ENCODE results near the gene EYA3. TPM values are rescaled to one million over a fixed set of nuclear protein-coding genes. Genes with fewer than 3 reads are reported as not detected.

Gene EYA3
- total RNA-seq, 4 donors from 2014 or later = 8.4 to 14.5 (median 9.6) TPM

GRCh38 chr1:27934818-27935549 is 153.4 kb downstream of the EYA3 start, which contains the start of gene SMPDL3B:
SMPDL3B (plus strand) TSS chr1:27935000; CDS start chr1:27935184, 184 bp downstream.
- Histone ChIP-seq H3K27me3 (peaks cover 45% of the 10 kb centered on the region), H3K4me3 (no peak within 1 kb of the TSS), H3K9me3 (no peaks in the 10 kb centered on the region), H3K36me3 (no peaks in the 10 kb centered on the region), H3K4me1 (peaks cover 0 to 8% (median 0%) of the 10 kb centered on the region in 3 donors), H3K27ac (no peak within 1 kb of the TSS)
- TF ChIP-seq POLR2AphosphoS5 (IDR thresholded peaks at IDR 0.05) = no peak
- no peak for TF ChIP-seq CTCF (IDR thresholded peaks at IDR 0.05)
- TF ChIP-seq EP300 (IDR thresholded peaks at IDR 0.05) = no peak
- TF ChIP-seq POLR2A (IDR thresholded peaks at IDR 0.05) = no peak
- ATAC-seq = peak; percentile 36
- WGBS, 2 donors (ENCODE audit: low coverage in 1 of 2) = 6% methylated on average over 6 of the region's 16 CpGs; no CpG with 5 or more reads in 1 of the 2 donors

- Histone ChIP-seq H3K36me3 (no peaks in the 10 kb centered on the region), H3K4me3 (no peak overlapping the region), H3K27me3 (peaks cover 45% of the 10 kb centered on the region), H3K27ac (no peak overlapping the region), H3K4me1 (peaks cover 0 to 8% (median 0%) of the 10 kb centered on the region in 3 donors), H3K9me3 (no peaks in the 10 kb centered on the region)
- 67 to 86% methylated on average over 3 to 4 of the region's 4 CpGs for WGBS, 2 donors (ENCODE audit: low coverage in 1 of 2)
- TF ChIP-seq EP300 (IDR thresholded peaks at IDR 0.05) = no peak
- TF ChIP-seq POLR2AphosphoS5 (IDR thresholded peaks at IDR 0.05) = no peak
- no peak for TF ChIP-seq POLR2A (IDR thresholded peaks at IDR 0.05)
- TF ChIP-seq CTCF (IDR thresholded peaks at IDR 0.05) = no peak
- ATAC-seq = no peak
Measured at GRCh38 chr1:27931759-27932158, 156.7 kb downstream of the EYA3 start.

GRCh38 chr1:27931184-27931583 is 157.2 kb downstream of the EYA3 start:
- 29 to 62% methylated on average over 1 to 2 of the region's 6 CpGs for WGBS, 2 donors (ENCODE audit: low coverage in 1 of 2)
- H3K4me1 ChIP-seq = peaks cover 0 to 8% (median 0%) of the 10 kb centered on the region in 3 donors
- no peak overlapping the region for H3K4me3 ChIP-seq
- H3K36me3 ChIP-seq = no peaks in the 10 kb centered on the region
- no peak for TF ChIP-seq EP300 (IDR thresholded peaks at IDR 0.05)
- no peak for TF ChIP-seq POLR2AphosphoS5 (IDR thresholded peaks at IDR 0.05)
- TF ChIP-seq POLR2A (IDR thresholded peaks at IDR 0.05) = no peak
- TF ChIP-seq CTCF (IDR thresholded peaks at IDR 0.05) = no peak
- H3K27ac ChIP-seq = no peak overlapping the region
- peaks cover 41% of the 10 kb centered on the region for H3K27me3 ChIP-seq
- no peak for ATAC-seq
- H3K9me3 ChIP-seq = no peaks in the 10 kb centered on the region

GRCh38 chr1:27928216-27928954 is 160.0 kb downstream of the EYA3 start:
- no peak for TF ChIP-seq POLR2AphosphoS5 (IDR thresholded peaks at IDR 0.05)
- no peak for TF ChIP-seq CTCF (IDR thresholded peaks at IDR 0.05)
- Histone ChIP-seq H3K36me3 (no peaks in the 10 kb centered on the region), H3K27me3 (peaks cover 14% of the 10 kb centered on the region), H3K4me1 (no peaks in the 10 kb centered on the region), H3K27ac (no peak overlapping the region), H3K9me3 (no peaks in the 10 kb centered on the region), H3K4me3 (no peak overlapping the region)
- ATAC-seq = no peak
- 48 to 70% methylated on average over 5 of the region's 5 CpGs for WGBS, 2 donors (ENCODE audit: low coverage in 1 of 2)

Data from gastroesophageal sphincter (tissue), 4 donors.